GM19238 (cell line): ENCODE data around the gene CDH4.

ENCODE experiments used
- DNase-seq: peaks from one replicate; pipeline ENCODE4 v3.0.0; 2011; ENCODE audit warnings: low spot score; ENCODE audit not compliant: insufficient read length

The CDH4 gene

DNA sequence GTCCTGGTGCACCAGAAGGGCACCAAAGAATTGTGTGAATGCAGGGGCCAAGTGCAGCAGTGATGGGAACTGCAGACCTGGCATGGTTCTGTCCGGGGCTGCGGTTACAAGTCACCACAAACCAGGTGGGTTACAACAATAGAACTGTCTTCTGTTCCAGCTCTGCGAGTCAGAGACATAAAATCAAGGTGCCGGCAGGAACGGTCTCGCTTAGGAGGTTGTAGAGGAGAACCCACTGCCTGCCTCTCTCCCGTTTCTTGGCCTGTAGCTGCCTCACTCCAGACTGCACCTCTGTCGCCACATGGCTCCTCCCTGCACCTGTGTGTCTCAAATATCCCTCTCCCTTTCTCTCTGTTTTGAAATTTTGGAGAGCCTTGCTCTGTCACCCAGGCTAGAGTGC, 670.4 kb downstream of the CDH4 start:
- DNase-seq = no peak

- DNase-seq = no peak
Measured at GRCh38 chr20:61922936-61923335, 670.9 kb downstream of the CDH4 start.

DNA sequence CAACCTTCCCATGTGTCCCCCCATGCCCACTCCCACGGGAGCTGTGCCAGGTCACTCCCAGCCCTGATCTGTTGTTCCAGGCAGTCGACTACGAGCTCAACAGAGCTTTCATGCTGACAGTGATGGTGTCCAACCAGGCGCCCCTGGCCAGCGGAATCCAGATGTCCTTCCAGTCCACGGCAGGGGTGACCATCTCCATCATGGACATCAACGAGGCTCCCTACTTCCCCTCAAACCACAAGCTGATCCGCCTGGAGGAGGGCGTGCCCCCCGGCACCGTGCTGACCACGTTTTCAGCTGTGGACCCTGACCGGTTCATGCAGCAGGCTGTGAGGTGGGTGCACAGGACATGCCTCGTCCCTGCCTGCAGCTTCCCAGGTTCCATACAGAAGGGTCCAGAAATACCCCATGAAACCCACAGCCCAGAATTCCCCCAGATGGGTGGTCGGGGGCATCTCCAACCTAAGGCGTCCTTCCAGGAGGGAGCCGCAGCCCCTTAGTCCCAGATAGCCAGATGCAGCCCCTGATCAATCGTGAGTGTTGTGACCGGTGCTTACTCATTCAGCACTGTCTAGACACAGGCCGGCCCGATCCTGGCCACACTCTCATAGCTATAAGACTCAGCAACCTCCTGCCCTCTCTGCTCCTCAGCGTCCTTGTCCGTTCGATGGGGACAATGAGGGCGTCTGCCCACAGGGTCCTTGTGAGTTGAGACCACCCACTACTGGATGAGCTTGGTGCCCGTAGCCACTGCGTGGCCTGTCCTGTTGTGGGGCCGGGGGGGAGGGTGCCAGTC, 671.5 kb downstream of the CDH4 start:
- no peak for DNase-seq

- DNase-seq = no peak
Measured at GRCh38 chr20:61924211-61924857, 672.3 kb downstream of the CDH4 start.

DNA sequence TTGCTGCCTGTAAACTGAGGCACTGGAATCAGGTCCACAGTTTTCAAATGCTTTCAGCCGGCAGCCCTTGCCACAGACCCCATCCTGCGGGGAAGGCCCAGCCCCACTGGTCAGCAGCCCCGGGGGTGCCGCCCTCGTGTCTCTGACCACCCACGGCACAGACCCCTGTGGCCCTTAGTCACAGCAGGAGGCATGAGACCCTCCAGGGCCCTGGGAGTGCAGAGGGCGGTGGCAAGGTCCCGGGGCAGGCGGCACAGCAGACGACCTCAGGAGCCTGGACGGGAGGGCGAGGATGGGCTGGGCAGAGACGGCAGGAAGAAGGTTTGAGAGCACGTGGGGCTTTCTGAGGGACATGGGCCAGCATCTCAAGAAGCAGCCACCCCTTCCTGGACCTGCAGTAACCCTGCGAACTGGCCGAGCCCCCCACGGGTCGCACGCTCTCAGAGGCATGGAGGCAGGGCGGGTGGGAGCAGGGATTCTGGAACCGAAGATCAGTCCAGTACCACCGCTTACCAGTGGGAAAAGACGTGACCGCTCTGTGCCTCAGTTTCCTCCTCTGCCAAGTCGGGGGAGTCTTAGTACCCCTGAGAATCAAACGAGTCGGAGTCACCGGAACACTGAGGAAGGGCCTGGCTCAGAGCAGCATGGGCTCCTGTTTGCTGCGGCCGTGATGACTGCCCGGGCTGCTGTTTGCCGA, 672.9 kb downstream of the CDH4 start:
- DNase-seq = no peak

- DNase-seq = no peak
Measured at GRCh38 chr20:61925555-61926252, 673.6 kb downstream of the CDH4 start.

- DNase-seq = no peak
Measured at GRCh38 chr20:61926253-61926613, 674.2 kb downstream of the CDH4 start.

DNA sequence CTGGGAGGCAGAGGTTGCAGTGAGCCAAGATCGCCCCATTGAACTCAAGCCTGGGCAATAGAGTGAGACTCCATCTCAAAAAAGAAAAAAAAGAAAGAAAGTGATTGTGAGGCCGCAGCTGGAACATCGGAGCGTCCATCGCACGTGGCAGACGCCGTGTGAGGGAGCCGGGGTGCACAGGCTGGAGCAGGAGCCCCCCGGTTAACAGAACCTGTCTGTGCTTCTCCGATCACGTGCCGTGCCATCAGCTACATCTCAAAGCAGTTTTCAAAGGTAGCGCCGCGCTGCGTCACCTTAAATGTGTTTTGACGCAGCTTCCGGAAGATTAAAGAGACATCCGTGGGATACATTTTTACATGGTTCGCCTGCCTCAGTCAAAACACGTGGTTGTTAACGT, 674.7 kb downstream of the CDH4 start:
- no peak for DNase-seq

DNA sequence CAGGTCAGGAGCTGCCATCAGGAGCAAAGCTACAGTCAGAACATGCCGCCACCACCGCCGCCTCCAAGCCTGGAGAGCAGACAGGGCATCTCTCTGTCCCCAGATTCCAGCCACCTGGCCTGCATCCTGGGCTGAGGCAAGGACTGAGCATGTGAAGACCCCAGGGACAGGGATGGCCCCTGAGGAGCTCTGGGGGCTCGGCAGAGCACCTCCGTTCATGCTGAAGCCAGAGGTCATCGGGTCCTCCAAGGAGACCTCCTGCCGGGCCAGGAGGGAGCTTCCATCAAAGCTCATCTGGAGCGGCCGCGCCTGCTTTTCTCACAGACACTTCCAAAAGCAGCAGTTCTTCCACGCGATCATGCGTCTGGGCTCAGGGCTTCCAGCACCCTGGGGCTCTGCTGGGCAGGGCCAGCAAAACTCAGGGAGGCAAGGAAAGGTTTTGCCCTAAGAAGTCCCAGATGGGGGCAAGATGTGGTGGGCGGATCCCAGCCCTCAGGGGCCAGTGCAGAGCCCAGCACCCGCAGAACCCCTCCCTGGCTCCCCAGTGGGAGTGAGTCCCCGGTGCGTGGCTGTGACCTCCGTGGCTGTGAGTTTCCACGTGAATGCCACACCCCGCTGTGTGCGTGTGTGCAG, 675.2 kb downstream of the CDH4 start:
- DNase-seq = no peak

- DNase-seq = no peak
Measured at GRCh38 chr20:61927826-61928541, 675.9 kb downstream of the CDH4 start.

- no peak for DNase-seq
Measured at GRCh38 chr20:61929561-61929960, 677.5 kb downstream of the CDH4 start.

DNA sequence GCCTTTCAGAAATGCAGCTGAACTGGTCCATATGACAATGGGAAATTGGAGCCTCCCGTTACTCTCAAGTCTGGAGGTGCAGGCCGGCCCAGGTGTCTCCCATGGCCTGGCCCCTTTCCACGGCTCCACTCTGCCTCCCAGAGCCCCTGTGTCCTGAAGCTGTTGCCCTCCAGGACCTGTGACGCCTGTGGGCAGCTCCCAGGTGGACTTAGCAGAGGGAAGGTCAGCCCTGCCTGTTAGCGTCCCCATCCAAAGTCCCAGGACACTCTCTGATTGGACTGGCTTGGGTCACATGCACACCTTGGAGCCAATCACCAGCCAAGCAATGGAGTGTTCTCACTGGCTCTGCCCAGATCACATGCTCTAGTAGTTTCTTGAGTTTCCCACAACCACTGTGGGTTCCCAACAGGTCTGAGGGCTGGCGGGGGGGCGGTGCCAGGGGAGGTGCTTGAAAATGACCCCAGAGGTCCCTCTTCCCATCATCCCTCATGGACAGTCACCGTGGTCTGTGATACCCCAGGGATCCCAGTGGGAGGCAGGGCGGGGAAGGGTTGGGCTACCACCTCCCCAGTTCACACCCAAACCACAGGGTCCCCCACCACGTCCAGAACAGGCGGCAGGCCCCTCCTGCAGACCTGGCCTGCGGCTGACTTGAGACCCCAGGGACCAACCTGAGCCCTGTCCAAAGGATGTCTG, 678.1 kb downstream of the CDH4 start:
- no peak for DNase-seq

GRCh38 chr20:61930776-61931475, 678.9 kb downstream of the CDH4 start:
- DNase-seq = no peak

DNA sequence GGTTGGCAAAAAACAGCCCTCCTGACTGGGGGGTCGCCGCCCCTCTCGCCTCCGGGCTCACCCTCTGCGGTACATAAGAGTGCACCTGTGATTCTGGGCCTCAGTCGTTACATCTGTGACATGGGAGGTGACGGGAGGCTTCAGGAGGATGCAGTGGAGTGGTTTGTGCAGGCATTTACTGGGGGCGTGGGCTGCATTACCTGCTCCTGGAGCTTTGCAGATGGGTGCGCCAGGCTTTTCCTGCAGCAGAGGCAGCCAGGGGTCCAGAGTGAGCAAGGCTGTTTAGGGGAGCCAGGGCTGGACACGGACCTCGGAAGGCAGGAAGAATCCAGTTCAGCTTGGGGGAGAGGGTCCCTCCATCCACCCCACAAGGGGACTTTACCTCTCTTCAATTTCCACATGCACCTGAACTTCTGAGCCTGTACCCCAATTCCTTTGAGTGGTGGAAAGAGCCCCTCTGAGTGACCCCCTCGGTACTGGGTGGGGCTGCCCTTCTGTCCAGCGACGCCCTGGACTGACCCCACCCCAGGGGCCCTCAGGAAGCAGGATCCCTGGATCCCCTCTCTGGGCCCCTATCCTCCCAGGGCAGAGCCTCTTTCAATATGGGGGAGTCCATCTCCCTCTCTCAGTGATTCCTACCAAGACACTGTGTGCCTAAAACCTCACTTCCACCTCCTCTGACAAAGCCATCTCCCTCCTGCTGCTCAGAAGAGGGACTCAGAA, 679.6 kb downstream of the CDH4 start:
- DNase-seq = no peak

DNA sequence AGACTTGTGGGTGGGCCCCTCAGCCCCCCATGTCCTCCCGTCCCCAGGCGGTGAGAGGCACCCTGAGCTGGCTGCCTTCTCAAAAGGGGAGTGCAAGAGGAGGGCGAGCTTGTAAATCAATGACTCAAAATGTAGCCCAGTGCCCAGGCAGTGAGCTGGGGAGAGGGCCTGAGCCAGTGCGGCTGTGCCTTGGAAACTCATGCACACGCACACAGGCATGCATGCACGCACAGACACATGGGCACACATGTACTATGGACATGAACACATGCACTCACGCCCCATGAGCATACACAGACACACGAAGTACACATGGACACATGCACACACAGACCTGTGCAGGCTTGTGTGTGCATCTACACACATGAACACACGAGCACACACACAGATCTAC, 680.1 kb downstream of the CDH4 start:
- DNase-seq = no peak

GRCh38 chr20:61932711-61933480, 680.8 kb downstream of the CDH4 start:
- DNase-seq = no peak

- DNase-seq = no peak
Measured at GRCh38 chr20:61933481-61933950, 681.5 kb downstream of the CDH4 start.
